Neural cell (in vitro differentiated cells): ENCODE results near the gene ABHD2. TPM values are rescaled to one million over a fixed set of nuclear protein-coding genes. Genes with fewer than 3 reads are reported as not detected.

ENCODE experiments used
- H2AFZ ChIP-seq: fragments of 200-600, 300-800 bp; sonication (generic), shearing (Covaris generic); 2 replicates; pipeline ENCODE4 v1.6.0; 2014; ENCODE audit warnings: low read depth, mild to moderate bottlenecking, antibody characterized with exemption, low read length, moderate library complexity
- H3F3A ChIP-seq: fragments of 200-600 bp; shearing (Covaris generic); 2 replicates; pipeline ENCODE4 v1.6.1; 2016; ENCODE audit warnings: mild to moderate bottlenecking, moderate library complexity, mixed read lengths, antibody characterized with exemption, low read length; ENCODE audit not compliant: insufficient read depth, poor library complexity, severe bottlenecking
- H3K27ac ChIP-seq: fragments of 200-600, 300-800 bp; sonication (generic), shearing (Covaris generic); 2 replicates; pipeline ENCODE4 v1.5.1; 2014; ENCODE audit warnings: mild to moderate bottlenecking, low read length, moderate library complexity
- H3K27me3 ChIP-seq: fragments of 300-800, 200-600 bp; sonication (generic), shearing (Covaris generic); 2 replicates; pipeline ENCODE4 v1.6.0; 2014; ENCODE audit warnings: mild to moderate bottlenecking, low read depth, low read length, moderate library complexity; ENCODE audit not compliant: insufficient read depth
- H3K36me3 ChIP-seq: fragments of 300-800, 200-600 bp; sonication (generic), shearing (Covaris generic); 2 replicates; pipeline ENCODE4 v1.5.1; 2014; ENCODE audit warnings: mild to moderate bottlenecking, antibody characterized with exemption, low read length, moderate library complexity; ENCODE audit not compliant: insufficient read depth
- H3K4me2 ChIP-seq: fragments of 300-800, 200-600 bp; sonication (generic), shearing (Covaris generic); 2 replicates; pipeline ENCODE4 v1.6.0; 2014; ENCODE audit warnings: mild to moderate bottlenecking, low read length
- H3K4me3 ChIP-seq: fragments of 300-800, 200-600 bp; sonication (generic), shearing (Covaris generic); 2 replicates; pipeline ENCODE4 v1.5.1; 2014; ENCODE audit warnings: mild to moderate bottlenecking, low read length, moderate library complexity
- H3K79me2 ChIP-seq: fragments of 200-600 bp; shearing (Covaris generic); replicated peaks from 2 replicates; pipeline ENCODE4 v1.6.0; 2014; ENCODE audit warnings: mild to moderate bottlenecking, low read length, moderate library complexity; ENCODE audit not compliant: insufficient read depth
- H3K9ac ChIP-seq: fragments of 300-800, 200-600 bp; sonication (generic), shearing (Covaris generic); 2 replicates; pipeline ENCODE4 v1.6.1; 2016; ENCODE audit warnings: mild to moderate bottlenecking, low read length, mixed read lengths
- H3K9me2 ChIP-seq: fragments of 200-600 bp; shearing (Covaris generic); 2 replicates; pipeline ENCODE4 v1.6.1; 2016; ENCODE audit warnings: mild to moderate bottlenecking, low read length, mixed read lengths; ENCODE audit not compliant: insufficient read depth
- H3K9me3 ChIP-seq: fragments of 200-600, 300-800 bp; sonication (generic), shearing (Covaris generic); 2 replicates; pipeline ENCODE4 v1.6.1; 2016; ENCODE audit warnings: mild to moderate bottlenecking, mixed run types, low read length, moderate library complexity, mixed read lengths
- H4K20me1 ChIP-seq: fragments of 200-600 bp; shearing (Covaris generic); 2 replicates; pipeline ENCODE4 v1.6.1; 2016; ENCODE audit warnings: mild to moderate bottlenecking, mixed run types; ENCODE audit not compliant: insufficient read depth
- EP300 ChIP-seq: fragments of 450-650 bp; conservative IDR thresholded peaks from 2 replicates; pipeline ENCODE4 v1.6.1; 2014; ENCODE audit warnings: antibody characterized with exemption, mild to moderate bottlenecking, moderate library complexity; ENCODE audit not compliant: poor library complexity, severe bottlenecking
- EZH2 ChIP-seq: fragments of 200-600, 300-800 bp; shearing (Covaris generic), sonication (generic); IDR thresholded peaks from 2 replicates; pipeline ENCODE4 v1.6.1; 2014; ENCODE audit warnings: antibody characterized with exemption, low read length, borderline replicate concordance, mild to moderate bottlenecking; ENCODE audit not compliant: insufficient read depth, poor library complexity, severe bottlenecking
- MXI1 ChIP-seq: fragments of 450-650 bp; conservative IDR thresholded peaks from 2 replicates; pipeline ENCODE4 v1.6.1; 2014; ENCODE audit warnings: antibody characterized with exemption, mild to moderate bottlenecking; ENCODE audit not compliant: poor library complexity, severe bottlenecking
- POLR2AphosphoS5 ChIP-seq: IDR thresholded peaks from 2 replicates; pipeline ENCODE4 v1.6.1; 2012
- RAD21 ChIP-seq: fragments of 450-650 bp; conservative IDR thresholded peaks from 2 replicates; pipeline ENCODE4 v1.6.1; 2014; ENCODE audit warnings: antibody characterized with exemption, mild to moderate bottlenecking, moderate library complexity
- REST ChIP-seq: IDR thresholded peaks from 2 replicates; pipeline ENCODE4 v1.6.1; 2012; ENCODE audit warnings: borderline replicate concordance
- SMC3 ChIP-seq: fragments of 450-650 bp; conservative IDR thresholded peaks from 2 replicates; pipeline ENCODE4 v1.6.1; 2014; ENCODE audit warnings: antibody characterized with exemption, mild to moderate bottlenecking, moderate library complexity; ENCODE audit not compliant: poor library complexity
- TAF1 ChIP-seq: IDR thresholded peaks from 2 replicates; pipeline ENCODE4 v1.6.1; 2012; ENCODE audit warnings: low read depth
- polyA plus RNA-seq: library from polyadenylated mRNA; depleted of rRNA; stranded (reverse); fragments of >200 nt; gene quantifications from 2 replicates; pipeline ENCODE4 v1.2.3, GENCODE V29; 2014
- TF ChIP-seq, protein P1 (sequence below): fragments of 450-650 bp; IDR thresholded peaks from 2 replicates; pipeline ENCODE4 v1.5.1; 2014; ENCODE audit warnings: antibody characterized with exemption, mild to moderate bottlenecking, moderate library complexity; ENCODE audit not compliant: poor library complexity, severe bottlenecking

The ABHD2 gene
- polyA plus RNA-seq, 1 donor from 2014 or later: 19.0 TPM

GRCh38 chr15:89087161-89087829 lies 961 bp upstream of the ABHD2 start:
- Histone ChIP-seq H3K36me3 (no peaks in the 10 kb centered on the region), H3K9ac (peak overlapping the region; percentile 72), H3F3A (no peaks in the 10 kb centered on the region), H4K20me1 (no peaks in the 10 kb centered on the region), H3K4me3 (peak overlapping the region; percentile 72), H3K4me2 (peak overlapping the region; percentile 44), H3K27ac (peak overlapping the region; percentile 80), H3K9me3 (no peaks in the 10 kb centered on the region), H2AFZ (peak overlapping the region; percentile 66), H3K79me2 (peaks cover 32% of the 10 kb centered on the region), H3K27me3 (no peaks in the 10 kb centered on the region), H3K9me2 (no peaks in the 10 kb centered on the region)
- TF ChIP-seq RAD21 (no peak), EP300 (no peak), MXI1 (no peak), REST (no peak), SMC3 (no peak), POLR2AphosphoS5 (no peak), EZH2 (no peak), TAF1 (no peak)
- TF ChIP-seq, protein P1, sequence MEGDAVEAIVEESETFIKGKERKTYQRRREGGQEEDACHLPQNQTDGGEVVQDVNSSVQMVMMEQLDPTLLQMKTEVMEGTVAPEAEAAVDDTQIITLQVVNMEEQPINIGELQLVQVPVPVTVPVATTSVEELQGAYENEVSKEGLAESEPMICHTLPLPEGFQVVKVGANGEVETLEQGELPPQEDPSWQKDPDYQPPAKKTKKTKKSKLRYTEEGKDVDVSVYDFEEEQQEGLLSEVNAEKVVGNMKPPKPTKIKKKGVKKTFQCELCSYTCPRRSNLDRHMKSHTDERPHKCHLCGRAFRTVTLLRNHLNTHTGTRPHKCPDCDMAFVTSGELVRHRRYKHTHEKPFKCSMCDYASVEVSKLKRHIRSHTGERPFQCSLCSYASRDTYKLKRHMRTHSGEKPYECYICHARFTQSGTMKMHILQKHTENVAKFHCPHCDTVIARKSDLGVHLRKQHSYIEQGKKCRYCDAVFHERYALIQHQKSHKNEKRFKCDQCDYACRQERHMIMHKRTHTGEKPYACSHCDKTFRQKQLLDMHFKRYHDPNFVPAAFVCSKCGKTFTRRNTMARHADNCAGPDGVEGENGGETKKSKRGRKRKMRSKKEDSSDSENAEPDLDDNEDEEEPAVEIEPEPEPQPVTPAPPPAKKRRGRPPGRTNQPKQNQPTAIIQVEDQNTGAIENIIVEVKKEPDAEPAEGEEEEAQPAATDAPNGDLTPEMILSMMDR: no peak

DNA sequence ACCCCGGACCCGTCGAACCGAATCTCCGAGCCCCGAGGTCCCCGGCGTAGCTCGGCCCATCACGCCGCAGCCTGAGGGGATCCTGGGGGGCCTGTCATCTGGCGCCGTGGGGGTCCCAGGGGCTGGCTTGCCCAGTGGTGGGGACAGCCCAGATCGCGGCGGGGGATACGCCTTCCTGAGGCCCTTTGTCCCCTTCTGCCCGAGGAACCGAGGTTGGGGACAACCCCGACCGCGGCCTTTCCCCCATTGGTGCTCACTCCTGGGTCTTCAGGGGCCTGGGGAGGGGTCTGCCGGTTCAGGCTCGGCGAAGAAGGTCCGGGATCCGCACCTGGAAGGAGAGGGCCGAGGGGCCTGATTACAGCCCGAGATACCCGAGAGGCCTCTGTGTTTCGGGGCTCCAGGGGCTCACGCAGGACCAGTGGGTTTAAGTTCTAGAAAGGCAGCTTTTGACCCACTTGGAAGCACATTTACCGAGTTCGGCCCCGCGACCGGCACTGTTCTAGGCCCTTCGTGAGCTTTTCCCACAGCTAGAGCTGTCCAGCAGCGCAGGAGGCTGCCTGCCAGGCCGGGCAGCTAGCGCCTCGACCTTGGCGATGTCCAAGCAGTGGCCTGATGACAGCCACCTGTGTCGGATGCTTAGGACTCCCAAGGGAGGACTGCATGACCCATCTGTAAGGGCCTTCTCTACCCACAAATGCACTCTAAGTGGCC lies 504 bp downstream of the ABHD2 start:
- H3K27me3 ChIP-seq: no peaks in the 10 kb centered on the region
- H3K9me3 ChIP-seq: no peaks in the 10 kb centered on the region
- peaks cover 39% of the 10 kb centered on the region for H3K79me2 ChIP-seq
- no peaks in the 10 kb centered on the region for H3K36me3 ChIP-seq
- peak overlapping the region; percentile 90 for H3K9ac ChIP-seq
- H4K20me1 ChIP-seq: no peaks in the 10 kb centered on the region
- peak overlapping the region; percentile 35 for H2AFZ ChIP-seq
- no peaks in the 10 kb centered on the region for H3F3A ChIP-seq
- peak; percentile 6 for TF ChIP-seq REST
- TF ChIP-seq EZH2: no peak
- peak; percentile 28 for TF ChIP-seq SMC3
- no peak for TF ChIP-seq TAF1
- H3K27ac ChIP-seq: peak overlapping the region; percentile 67
- H3K9me2 ChIP-seq: no peaks in the 10 kb centered on the region
- peak overlapping the region; percentile 72 for H3K4me3 ChIP-seq
- H3K4me2 ChIP-seq: peak overlapping the region; percentile 78
